ENCODE data around the gene CEP170B.

GRCh38 chr14:104882325-104882973 lies 17.4 kb downstream of the CEP170B start:
- TF ChIP-seq POLR2A (IDR thresholded peaks at IDR 0.05) (no peak), CTCF (IDR thresholded peaks at IDR 0.05) (no peak)

All from testis (tissue), 2 donors.